IPS-18a (cell line): ENCODE data around the gene GJC1.
A peak's percentile ranks its signal among the peaks of the same experiment; 100 is the strongest.
"Not testable (repeated sequence)": the region's sequence is repeated elsewhere in the genome, so short reads cannot be mapped to it uniquely, and the experiment has no call there.

Experiments
- H3K27ac ChIP-seq: one replicate; pipeline ENCODE4 v1.5.1; 2013; ENCODE audit warnings: low read length
- H3K27me3 ChIP-seq: one replicate; pipeline ENCODE4 v1.6.1; 2013; ENCODE audit warnings: mild to moderate bottlenecking, low read length; ENCODE audit not compliant: control insufficient read depth, insufficient read depth
- H3K36me3 ChIP-seq: one replicate; pipeline ENCODE4 v1.6.1; 2013; ENCODE audit warnings: low read depth, low read length; ENCODE audit not compliant: control insufficient read depth
- H3K4me1 ChIP-seq: one replicate; pipeline ENCODE4 v1.6.1; 2013; ENCODE audit warnings: low read depth, low read length; ENCODE audit not compliant: control insufficient read depth
- H3K4me3 ChIP-seq: one replicate; pipeline ENCODE4 v1.5.1; 2013; ENCODE audit warnings: low read length
- H3K9ac ChIP-seq: one replicate; pipeline ENCODE4 v1.6.1; 2013; ENCODE audit warnings: mild to moderate bottlenecking, low read length, moderate library complexity
- H3K9me3 ChIP-seq: one replicate; pipeline ENCODE4 v1.6.1; 2013; ENCODE audit warnings: low read depth, low read length; ENCODE audit not compliant: control insufficient read depth

The GJC1 gene

DNA sequence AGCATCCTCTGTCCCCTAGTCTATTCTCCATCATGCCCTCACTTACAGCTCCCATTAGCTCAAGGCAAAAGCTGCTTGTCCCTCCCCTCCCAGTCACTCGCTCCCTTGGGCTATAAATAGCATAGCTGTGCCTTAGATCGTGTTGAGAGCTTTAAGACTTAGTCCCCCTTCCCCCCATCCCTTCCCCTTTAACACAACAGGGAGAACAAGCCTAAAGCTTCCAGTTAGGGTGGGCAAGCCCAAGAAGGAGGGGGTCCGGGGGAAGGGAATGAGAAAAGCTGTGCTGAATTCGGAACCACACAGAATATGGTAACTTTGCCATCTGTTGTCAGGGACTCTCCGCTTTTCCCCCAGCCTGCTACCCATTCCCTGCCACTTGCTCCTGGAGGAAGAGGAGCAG is 12.7 kb upstream of the GJC1 start:
- peaks cover 22% of the 10 kb centered on the region for H3K4me1 ChIP-seq

GRCh38 chr17:44840936-44841335 is 10.8 kb upstream of the GJC1 start:
- H3K27me3 ChIP-seq: no peaks in the 10 kb centered on the region
- H3K9me3 ChIP-seq: no peaks in the 10 kb centered on the region
- no peak overlapping the region for H3K4me3 ChIP-seq
- peaks cover 22% of the 10 kb centered on the region for H3K4me1 ChIP-seq
- H3K36me3 ChIP-seq: no peaks in the 10 kb centered on the region
- no peak overlapping the region for H3K27ac ChIP-seq
- no peak overlapping the region for H3K9ac ChIP-seq

More for the DNA sequence above, 12.7 kb upstream of the GJC1 start:
- Histone ChIP-seq H3K4me3 (peak overlapping the region; percentile 42), H3K36me3 (no peaks in the 10 kb centered on the region), H3K9me3 (no peaks in the 10 kb centered on the region), H3K9ac (peak overlapping the region; percentile 18), H3K27me3 (no peaks in the 10 kb centered on the region), H3K27ac (no peak overlapping the region)

GRCh38 chr17:44840274-44840673 is 10.2 kb upstream of the GJC1 start:
- no peak overlapping the region for H3K9ac ChIP-seq
- no peak overlapping the region for H3K27ac ChIP-seq
- H3K4me1 ChIP-seq: peaks cover 22% of the 10 kb centered on the region
- no peaks in the 10 kb centered on the region for H3K9me3 ChIP-seq
- H3K27me3 ChIP-seq: no peaks in the 10 kb centered on the region
- no peaks in the 10 kb centered on the region for H3K36me3 ChIP-seq
- H3K4me3 ChIP-seq: no peak overlapping the region

- Histone ChIP-seq H3K27ac (no peak overlapping the region), H3K4me3 (no peak overlapping the region), H3K4me1 (peaks cover 6% of the 10 kb centered on the region), H3K9me3 (no peaks in the 10 kb centered on the region), H3K9ac (no peak overlapping the region), H3K36me3 (no peaks in the 10 kb centered on the region), H3K27me3 (no peaks in the 10 kb centered on the region)
Measured at GRCh38 chr17:44837196-44837595, 7.1 kb upstream of the GJC1 start.

- H3K36me3 ChIP-seq: no peaks in the 10 kb centered on the region
- no peaks in the 10 kb centered on the region for H3K9me3 ChIP-seq
- H3K27ac ChIP-seq: no peak overlapping the region
- no peaks in the 10 kb centered on the region for H3K27me3 ChIP-seq
- peaks cover 21% of the 10 kb centered on the region for H3K4me1 ChIP-seq
- no peak overlapping the region for H3K9ac ChIP-seq
- no peak overlapping the region for H3K4me3 ChIP-seq
Measured at GRCh38 chr17:44832805-44833204, 2.7 kb upstream of the GJC1 start.

- H3K4me1 ChIP-seq: peaks cover 21% of the 10 kb centered on the region
- no peaks in the 10 kb centered on the region for H3K9me3 ChIP-seq
- H3K27ac ChIP-seq: no peak overlapping the region
- no peaks in the 10 kb centered on the region for H3K27me3 ChIP-seq
- H3K4me3 ChIP-seq: peak overlapping the region; percentile 73
- H3K36me3 ChIP-seq: no peaks in the 10 kb centered on the region
- peak overlapping the region; percentile 95 for H3K9ac ChIP-seq
Measured at GRCh38 chr17:44831371-44831770, 1.3 kb upstream of the GJC1 start.

GRCh38 chr17:44830359-44831288 is 537 bp upstream of the GJC1 start:
- Histone ChIP-seq H3K4me3 (peak overlapping the region; percentile 73), H3K9ac (peak overlapping the region; percentile 95), H3K27ac (no peak overlapping the region), H3K9me3 (no peaks in the 10 kb centered on the region), H3K4me1 (peaks cover 21% of the 10 kb centered on the region), H3K27me3 (no peaks in the 10 kb centered on the region), H3K36me3 (no peaks in the 10 kb centered on the region)

GRCh38 chr17:44828919-44829522 is 1.1 kb downstream of the GJC1 start:
- no peaks in the 10 kb centered on the region for H3K36me3 ChIP-seq
- H3K27ac ChIP-seq: peak overlapping the region; percentile 79
- no peaks in the 10 kb centered on the region for H3K27me3 ChIP-seq
- peak overlapping the region; percentile 73 for H3K4me3 ChIP-seq
- peak overlapping the region; percentile 95 for H3K9ac ChIP-seq
- peaks cover 21% of the 10 kb centered on the region for H3K4me1 ChIP-seq
- H3K9me3 ChIP-seq: no peaks in the 10 kb centered on the region

DNA sequence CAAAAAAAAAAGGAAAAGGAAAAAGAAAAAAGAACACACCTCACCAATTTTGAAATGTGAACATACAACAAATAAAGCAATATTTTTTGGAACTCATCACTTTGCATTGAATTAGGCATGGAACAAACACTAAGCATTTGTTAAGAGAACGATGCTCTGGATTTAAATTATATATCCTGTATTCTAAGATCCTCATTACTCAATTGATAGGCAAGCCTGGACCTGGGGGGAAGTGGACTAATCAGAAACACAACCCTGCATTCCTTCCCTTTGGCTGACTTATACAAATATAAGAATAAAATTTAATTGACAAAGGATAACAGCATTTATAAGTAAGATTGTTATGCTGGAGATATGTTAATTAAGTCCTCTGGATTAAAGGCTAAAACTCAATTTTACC is 2.2 kb downstream of the GJC1 start:
- Histone ChIP-seq H3K4me1 (peaks cover 21% of the 10 kb centered on the region), H3K4me3 (peak overlapping the region; percentile 73), H3K27me3 (no peaks in the 10 kb centered on the region), H3K36me3 (no peaks in the 10 kb centered on the region), H3K27ac (no peak overlapping the region), H3K9ac (peak overlapping the region; percentile 95), H3K9me3 (no peaks in the 10 kb centered on the region)

DNA sequence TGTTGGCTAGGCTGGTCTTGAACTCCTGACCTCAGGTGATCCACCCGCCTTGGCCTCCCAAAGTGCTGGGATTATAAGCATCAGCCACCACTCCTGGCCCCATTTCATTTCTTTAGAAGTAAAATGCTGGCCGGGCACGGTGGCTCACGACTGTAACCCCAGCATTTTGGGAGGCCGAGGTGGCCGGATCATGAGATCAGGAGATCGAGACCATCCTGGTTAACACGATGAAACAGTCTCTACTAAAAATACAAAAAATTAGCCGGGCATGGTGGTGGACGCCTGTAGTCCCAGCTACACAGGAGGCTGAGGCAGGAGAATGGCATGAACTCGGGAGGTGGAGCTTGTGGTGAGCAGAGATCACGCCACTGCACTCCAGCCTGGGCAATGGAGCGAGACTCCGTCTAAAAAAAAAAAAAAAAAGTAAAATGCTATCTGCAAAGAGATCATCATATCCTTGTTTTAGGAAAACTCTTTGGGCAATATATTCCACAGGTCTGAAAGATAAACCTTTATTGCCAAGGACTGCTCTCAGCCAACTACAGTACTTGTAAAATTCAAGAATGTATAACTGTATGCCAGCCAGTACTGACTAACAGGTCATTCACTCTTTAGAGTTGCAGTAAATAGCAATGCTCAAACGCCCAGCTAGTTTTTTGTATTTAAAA is 3.8 kb downstream of the GJC1 start:
- no peaks in the 10 kb centered on the region for H3K9me3 ChIP-seq
- H3K4me1 ChIP-seq: peaks cover 13% of the 10 kb centered on the region
- H3K27me3 ChIP-seq: no peaks in the 10 kb centered on the region
- H3K9ac ChIP-seq: no peak overlapping the region
- no peaks in the 10 kb centered on the region for H3K36me3 ChIP-seq
- H3K4me3 ChIP-seq: no peak overlapping the region
- H3K27ac ChIP-seq: no peak overlapping the region

DNA sequence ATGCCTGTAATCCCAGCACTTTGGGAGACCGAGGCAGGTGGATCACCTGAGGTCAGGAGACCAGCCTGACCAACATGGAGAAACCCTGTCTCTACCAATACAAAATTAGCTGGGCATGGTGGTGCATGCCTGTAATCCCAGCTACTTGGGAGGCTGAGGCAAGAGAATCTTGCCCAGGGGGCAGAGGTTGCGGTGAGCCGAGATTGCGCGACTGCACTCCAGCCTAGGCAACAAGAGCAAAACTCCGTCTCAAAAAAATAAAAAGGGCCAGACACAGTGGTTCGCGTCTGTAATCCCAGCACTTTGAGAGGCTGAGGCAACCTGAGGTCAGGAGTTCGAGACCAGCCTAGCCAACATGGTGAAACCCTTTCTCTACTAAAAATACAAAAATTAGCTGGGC is 4.9 kb downstream of the GJC1 start:
- H3K4me3 ChIP-seq, H3K36me3 ChIP-seq, H3K9me3 ChIP-seq, H3K9ac ChIP-seq, H3K27ac ChIP-seq, H3K27me3 ChIP-seq, H3K4me1 ChIP-seq: not testable (repeated sequence)
